ENCODE data around the gene LGMN. TPM values are rescaled to one million over a fixed set of nuclear protein-coding genes. Genes with fewer than 3 reads are reported as not detected.

Gene LGMN
- total RNA-seq, 2 experiments from 2014 or later: 22.1 to 27.7 TPM

GRCh38 chr14:92728759-92729364 is 19.6 kb downstream of the LGMN start:
- intact Hi-C loops (cut with micrococcal nuclease; ENCODE audit: unreplicated experiment): no loop called here
- H3K4me2 ChIP-seq (ENCODE audit: low read length): no peak overlapping the region
- H3K4me3 ChIP-seq (ENCODE audit: low read depth, low read length, poor library complexity, severe bottlenecking): no peak overlapping the region
- no peaks in the 10 kb centered on the region for H3K4me1 ChIP-seq (ENCODE audit: insufficient read depth, low read length, poor library complexity, severe bottlenecking)
- TF ChIP-seq EZH2phosphoT487 (IDR thresholded peaks at IDR 0.05; ENCODE audit: borderline replicate concordance, low read depth, low read length) (no peak), CTCF (conservative IDR thresholded peaks at IDR 0.05; ENCODE audit: low read length) (no peak)
- H3K79me2 ChIP-seq (ENCODE audit: insufficient read depth, low read depth, low read length): no peaks in the 10 kb centered on the region
- no peaks in the 10 kb centered on the region for H4K20me1 ChIP-seq (ENCODE audit: insufficient read depth, low read length)
- POLR2A ChIA-PET: no interaction called here
- no peaks in the 10 kb centered on the region for H3K9me2 ChIP-seq (ENCODE audit: insufficient read depth, low read length)
- no peak overlapping the region for H2AFZ ChIP-seq (ENCODE audit: low read length)
- no peak overlapping the region for H3K27ac ChIP-seq (ENCODE audit: low read depth, low read length, poor library complexity, severe bottlenecking)
- H3K36me3 ChIP-seq (ENCODE audit: insufficient read depth, low read length): peaks cover 45% of the 10 kb centered on the region
- no peaks in the 10 kb centered on the region for H3K9me3 ChIP-seq (ENCODE audit: low read length)
- no TSS peak for BruUV-seq (replicated peaks)
- no peak for DNase-seq (ENCODE audit: low spot score)
- CTCF ChIA-PET (ENCODE audit: unreplicated experiment): no interaction called here

DNA sequence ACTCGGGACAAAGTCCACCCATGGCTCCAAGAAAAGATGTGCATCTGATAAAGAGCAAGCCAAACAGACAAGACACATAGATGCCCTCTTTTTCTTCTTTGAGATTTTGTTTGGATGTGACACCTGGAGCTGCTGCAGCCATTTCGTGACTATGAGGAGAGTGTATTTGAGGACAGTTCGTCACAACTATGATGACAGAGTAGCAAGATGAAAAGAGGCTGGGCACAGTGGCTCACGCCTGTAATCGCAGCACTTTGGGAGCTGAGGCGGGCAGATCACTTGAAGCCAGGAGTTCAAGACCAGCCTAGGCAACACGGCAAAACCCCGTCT is 21.5 kb downstream of the LGMN start:
- H3K4me2 ChIP-seq (ENCODE audit: low read length): no peak overlapping the region
- no peak overlapping the region for H3K27ac ChIP-seq (ENCODE audit: low read depth, low read length, poor library complexity, severe bottlenecking)
- no peaks in the 10 kb centered on the region for H3K9me2 ChIP-seq (ENCODE audit: insufficient read depth, low read length)
- intact Hi-C loops (cut with micrococcal nuclease; ENCODE audit: unreplicated experiment): no loop called here
- TF ChIP-seq CTCF (conservative IDR thresholded peaks at IDR 0.05; ENCODE audit: low read length) (no peak), EZH2phosphoT487 (IDR thresholded peaks at IDR 0.05; ENCODE audit: borderline replicate concordance, low read depth, low read length) (no peak)
- H3K9me3 ChIP-seq (ENCODE audit: low read length): no peaks in the 10 kb centered on the region; the same call in 1 of the 2 replicates
- H3K4me3 ChIP-seq (ENCODE audit: low read depth, low read length, poor library complexity, severe bottlenecking): no peak overlapping the region
- H4K20me1 ChIP-seq (ENCODE audit: insufficient read depth, low read length): no peaks in the 10 kb centered on the region
- DNase-seq (ENCODE audit: low spot score): no peak
- H2AFZ ChIP-seq (ENCODE audit: low read length): no peak overlapping the region
- POLR2A ChIA-PET: interaction anchor here (0.8 kb wide), 1 partner anchor 28 kb away, joined by 4 read pairs; no protein-coding TSS in a partner anchor
- peaks cover 38% of the 10 kb centered on the region for H3K36me3 ChIP-seq (ENCODE audit: insufficient read depth, low read length)
- CTCF ChIA-PET (ENCODE audit: unreplicated experiment): no interaction called here
- H3K4me1 ChIP-seq (ENCODE audit: insufficient read depth, low read length, poor library complexity, severe bottlenecking): no peaks in the 10 kb centered on the region
- no TSS peak for BruUV-seq (replicated peaks)
- no peaks in the 10 kb centered on the region for H3K79me2 ChIP-seq (ENCODE audit: insufficient read depth, low read depth, low read length)

DNA sequence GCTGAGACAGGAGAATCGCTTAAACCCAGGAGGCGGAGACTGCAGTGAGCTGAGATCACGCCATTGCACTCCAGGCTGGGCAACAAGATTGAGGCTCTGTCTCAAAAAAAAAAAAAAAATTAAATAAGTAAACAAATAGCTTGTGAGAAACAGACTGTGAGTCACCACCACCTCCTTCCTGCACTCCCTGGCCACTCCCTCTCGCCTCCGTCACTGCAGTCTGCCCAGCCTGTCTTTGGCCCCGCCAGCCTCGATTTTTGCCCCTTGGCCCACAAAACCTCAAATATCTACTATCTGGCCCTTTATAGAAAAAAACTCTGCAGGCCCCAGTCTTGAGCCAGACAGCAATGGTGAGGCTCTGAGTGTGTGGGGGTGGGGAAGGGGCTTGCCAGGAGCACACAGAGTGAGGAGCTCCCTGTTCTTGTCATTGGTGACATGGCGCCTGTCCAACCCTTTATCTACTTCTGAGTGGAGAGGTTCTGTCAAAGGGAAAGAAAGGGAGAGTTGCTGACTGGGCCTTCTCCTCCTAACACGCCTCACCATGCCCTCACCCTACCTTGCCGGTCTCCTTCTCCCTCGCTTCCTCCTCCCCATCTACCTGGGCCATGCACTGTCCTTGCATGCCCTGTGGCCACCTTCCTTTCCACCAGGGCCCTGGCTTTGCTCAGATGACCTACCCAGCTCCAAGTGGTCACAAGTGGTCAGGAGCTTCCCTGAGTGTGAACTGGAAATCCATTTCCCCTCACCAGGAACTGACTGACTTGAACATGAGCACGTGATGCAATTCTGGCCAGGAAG is 22.1 kb downstream of the LGMN start:
- Histone ChIP-seq H3K9me3 (ENCODE audit: low read length) (no peaks in the 10 kb centered on the region; the same call in 1 of the 2 replicates), H3K27ac (ENCODE audit: low read depth, low read length, poor library complexity, severe bottlenecking) (no peak overlapping the region), H3K4me2 (ENCODE audit: low read length) (no peak overlapping the region), H3K36me3 (ENCODE audit: insufficient read depth, low read length) (peaks cover 32% of the 10 kb centered on the region), H3K4me3 (ENCODE audit: low read depth, low read length, poor library complexity, severe bottlenecking) (no peak overlapping the region), H3K9me2 (ENCODE audit: insufficient read depth, low read length) (no peaks in the 10 kb centered on the region), H3K4me1 (ENCODE audit: insufficient read depth, low read length, poor library complexity, severe bottlenecking) (no peaks in the 10 kb centered on the region), H2AFZ (ENCODE audit: low read length) (no peak overlapping the region), H4K20me1 (ENCODE audit: insufficient read depth, low read length) (no peaks in the 10 kb centered on the region), H3K79me2 (ENCODE audit: insufficient read depth, low read depth, low read length) (no peaks in the 10 kb centered on the region)
- CTCF ChIA-PET (ENCODE audit: unreplicated experiment): no interaction called here
- no peak for DNase-seq (ENCODE audit: low spot score)
- no peak for TF ChIP-seq EZH2phosphoT487 (IDR thresholded peaks at IDR 0.05; ENCODE audit: borderline replicate concordance, low read depth, low read length)
- TF ChIP-seq CTCF (conservative IDR thresholded peaks at IDR 0.05; ENCODE audit: low read length): no peak
- POLR2A ChIA-PET: interaction anchor here (0.7 to 0.8 kb wide), 2 partner anchors 21 to 29 kb away, joined by 3 to 4 read pairs; no protein-coding TSS in a partner anchor
- BruUV-seq (replicated peaks): no TSS peak
- intact Hi-C loops (cut with micrococcal nuclease; ENCODE audit: unreplicated experiment): no loop called here
